CD14-positive monocyte (primary cell): ENCODE results near the gene KCNJ11. TPM values are rescaled to one million over a fixed set of nuclear protein-coding genes. Genes with fewer than 3 reads are reported as not detected.

Experiments used
- DNase-seq, 3 donors: peaks; one replicate each; pipeline ENCODE4 v3.0.0-alpha.2; 2011 to 2022
- H2AFZ ChIP-seq: 2 replicates; pipeline ENCODE4 v1.6.0; 2012; ENCODE audit warnings: mild to moderate bottlenecking, low read depth, low read length, inconsistent platforms; ENCODE audit not compliant: insufficient read depth, poor library complexity, severe bottlenecking
- H3K27ac ChIP-seq, 2 donors: 1 replicate in 1 of 2; 2 replicates in 1 of 2; pipeline ENCODE4 v1.5.1; 2012 to 2013; ENCODE audit warnings: low read length in 2 of 2, control low read depth in 1 of 2, inconsistent platforms in 1 of 2, low read depth in 1 of 2, mild to moderate bottlenecking in 1 of 2
- H3K27me3 ChIP-seq, 2 donors: one replicate each; pipeline versions ENCODE4 v1.6.0 to v1.6.1; 2011 to 2013; ENCODE audit warnings: low read length in 2 of 2; ENCODE audit not compliant: control insufficient read depth in 2 of 2, insufficient read depth in 2 of 2
- H3K36me3 ChIP-seq, 2 donors: replicated peaks in 1 of 2; 1 replicate in 1 of 2; 2 replicates in 1 of 2; pipeline versions ENCODE4 v1.5.1 to v1.6.1; 2012 to 2013; ENCODE audit warnings: low read length in 2 of 2, control low read depth in 1 of 2, inconsistent platforms in 1 of 2, mild to moderate bottlenecking in 1 of 2; ENCODE audit not compliant: insufficient read depth in 2 of 2, control insufficient read depth in 1 of 2
- H3K4me1 ChIP-seq, 2 donors: 1 replicate in 1 of 2; 2 replicates in 1 of 2; pipeline versions ENCODE4 v1.5.1 to v1.6.1; 2012 to 2013; ENCODE audit warnings: low read length in 2 of 2, control low read depth in 1 of 2, inconsistent platforms in 1 of 2, mild to moderate bottlenecking in 1 of 2, moderate library complexity in 1 of 2; ENCODE audit not compliant: insufficient read depth in 2 of 2, control insufficient read depth in 1 of 2
- H3K4me2 ChIP-seq: replicated peaks from 2 replicates; pipeline ENCODE3; 2012; ENCODE audit warnings: low read length, moderate library complexity, mild to moderate bottlenecking; ENCODE audit not compliant: poor library complexity, severe bottlenecking; ENCODE audit errors: extremely low read depth
- H3K4me3 ChIP-seq, 3 experiments: fragments of 200-600 bp in 1 of 3; sonication (generic) in 1 of 3; replicated peaks in 1 of 3; 1 replicate in 2 of 3; 2 replicates in 1 of 3; pipeline ENCODE4 v1.5.1; 2011 to 2013; ENCODE audit warnings: low read length in 3 of 3, mild to moderate bottlenecking in 3 of 3, control low read depth in 2 of 3, low read depth in 2 of 3, inconsistent platforms in 1 of 3, moderate library complexity in 1 of 3
- H3K79me2 ChIP-seq: 2 replicates; pipeline ENCODE4 v1.6.0; 2012; ENCODE audit warnings: mild to moderate bottlenecking, control low read depth, inconsistent platforms, low read length, moderate library complexity; ENCODE audit not compliant: insufficient read depth
- H3K9ac ChIP-seq: 2 replicates; pipeline ENCODE4 v1.6.0; 2017; ENCODE audit warnings: low read length, mild to moderate bottlenecking; ENCODE audit not compliant: insufficient read depth, poor library complexity, severe bottlenecking
- H3K9me3 ChIP-seq, 2 donors: replicated peaks in 1 of 2; 1 replicate in 1 of 2; 2 replicates in 1 of 2; pipeline versions ENCODE4 v1.5.1 to v1.6.1; 2012 to 2013; ENCODE audit warnings: low read length in 2 of 2, control low read depth in 1 of 2; ENCODE audit not compliant: control insufficient read depth in 1 of 2, insufficient read depth in 1 of 2
- H4K20me1 ChIP-seq: 2 replicates; pipeline ENCODE4 v1.6.0; 2012; ENCODE audit warnings: mild to moderate bottlenecking, low read length, control low read depth, moderate library complexity; ENCODE audit not compliant: insufficient read depth
- H3K27ac Mint-ChIP-seq, 7 donors: one replicate each; pipeline ENCODE4 v1.8.0; 2020; ENCODE audit warnings: mild to moderate bottlenecking in 7 of 7, mixed read lengths in 7 of 7, moderate library complexity in 6 of 7, inconsistent platforms in 2 of 7
- H3K27me3 Mint-ChIP-seq, 3 donors: one replicate each; pipeline ENCODE4 v1.8.0; 2021 to 2022; ENCODE audit warnings: low read depth in 3 of 3, mild to moderate bottlenecking in 3 of 3, mixed read lengths in 3 of 3, moderate library complexity in 3 of 3, inconsistent platforms in 1 of 3
- H3K36me3 Mint-ChIP-seq, 2 donors: one replicate each; pipeline ENCODE4 v1.8.0; 2020; ENCODE audit warnings: mixed read lengths in 2 of 2, inconsistent platforms in 1 of 2, mild to moderate bottlenecking in 1 of 2
- H3K4me1 Mint-ChIP-seq: one replicate; pipeline ENCODE4 v1.8.0; 2020; ENCODE audit warnings: mild to moderate bottlenecking, mixed read lengths
- H3K4me3 Mint-ChIP-seq, 2 donors: one replicate each; pipeline ENCODE4 v1.8.0; 2020; ENCODE audit warnings: mild to moderate bottlenecking in 2 of 2, mixed read lengths in 2 of 2, moderate library complexity in 1 of 2
- H3K9me3 Mint-ChIP-seq, 7 donors: one replicate each; pipeline ENCODE4 v1.8.0; 2020 to 2022; ENCODE audit warnings: mixed read lengths in 7 of 7, mild to moderate bottlenecking in 6 of 7, moderate library complexity in 6 of 7, inconsistent platforms in 2 of 7
- WGBS: methylation state at CpG from one replicate; pipeline ENCODE4 v1.1.5; 2013; ENCODE audit warnings: missing lambda C conversion rate; ENCODE audit not compliant: insufficient coverage; 5-methylcytosine and 5-hydroxymethylcytosine counted together
- intact Hi-C, 2 donors: fragments of 100-400 bp; cut with micrococcal nuclease; formaldehyde crosslinking; loops; one replicate each; pipeline versions ENCODE4 v1.15.0 to v1.15.1; 2023
- polyA plus RNA-seq, 3 donors: library from polyadenylated mRNA; depleted of rRNA in 1 of 3; unstranded in 2 of 3; stranded (reverse) in 1 of 3; fragments of 300-500 nt in 2 of 3; fragments of >200 nt in 1 of 3; fragmentation: Illumina TruSeq in 2 of 3; gene quantifications; 1 replicate in 2 of 3; 2 replicates in 1 of 3; pipeline ENCODE4 v1.2.3, GENCODE V29; 2012 to 2021
- TF ChIP-seq, protein P1 (sequence below): fragments of 200-600 bp; IDR thresholded peaks from one replicate; pipeline ENCODE4 v1.8.0; 2022; ENCODE audit warnings: antibody characterized with exemption, mild to moderate bottlenecking

KCNJ11 gene
- polyA plus RNA-seq, 3 donors: 0.09 TPM; not detected in 2

DNA sequence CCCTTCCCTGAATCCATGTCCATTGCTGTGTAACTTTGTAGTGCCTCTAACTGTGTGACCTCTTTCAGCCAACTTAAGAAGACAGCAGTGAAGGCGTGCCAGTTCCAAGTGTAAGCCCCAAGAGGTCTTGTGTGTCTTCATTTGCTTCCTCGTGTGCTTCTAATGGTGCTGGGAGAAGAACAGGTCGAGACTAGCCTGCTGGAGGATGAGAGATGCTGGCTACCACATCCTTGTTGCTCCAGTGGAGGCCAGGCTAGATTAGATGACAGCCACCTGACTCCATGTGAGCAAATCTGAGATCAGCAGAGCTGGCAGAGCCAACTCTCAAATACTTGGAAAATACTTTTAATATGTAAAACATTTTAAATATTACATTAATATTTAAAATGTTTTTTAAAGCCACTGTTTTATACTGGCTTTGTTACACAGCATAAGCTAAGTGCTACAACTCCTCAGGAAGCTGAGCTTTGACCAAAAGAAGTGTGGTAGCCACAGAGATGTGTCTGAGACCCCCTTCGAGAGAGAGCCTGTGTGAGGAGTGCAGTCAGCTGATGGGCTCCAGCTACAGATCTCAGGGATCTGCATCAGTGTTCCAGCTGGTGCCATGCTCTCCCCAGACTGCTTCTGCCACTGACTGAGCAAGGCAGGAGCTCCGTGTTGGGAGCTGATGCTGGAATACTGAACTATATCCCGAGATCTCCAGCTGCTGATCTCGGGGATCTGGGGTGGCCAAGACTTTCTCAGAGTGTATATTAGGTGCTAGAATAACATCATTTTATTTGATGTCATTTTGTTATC is 8.9 kb downstream of the KCNJ11 start:
- DNase-seq: no peak
- Histone ChIP-seq H3K9ac (no peak overlapping the region), H3K79me2 (no peaks in the 10 kb centered on the region), H3K9me3 (peaks cover 0 to 8% of the 10 kb centered on the region in 2 donors), H2AFZ (no peak overlapping the region), H3K27me3 (no peaks in the 10 kb centered on the region), H3K4me3 (no peak overlapping the region), H4K20me1 (no peaks in the 10 kb centered on the region), H3K4me2 (no peak overlapping the region), H3K27ac (no peak overlapping the region), H3K36me3 (no peaks in the 10 kb centered on the region), H3K4me1 (peaks cover 0 to 11% of the 10 kb centered on the region in 2 donors)
- 93% methylated on average over 4 of the region's 7 CpGs for WGBS
- TF ChIP-seq, protein P1, sequence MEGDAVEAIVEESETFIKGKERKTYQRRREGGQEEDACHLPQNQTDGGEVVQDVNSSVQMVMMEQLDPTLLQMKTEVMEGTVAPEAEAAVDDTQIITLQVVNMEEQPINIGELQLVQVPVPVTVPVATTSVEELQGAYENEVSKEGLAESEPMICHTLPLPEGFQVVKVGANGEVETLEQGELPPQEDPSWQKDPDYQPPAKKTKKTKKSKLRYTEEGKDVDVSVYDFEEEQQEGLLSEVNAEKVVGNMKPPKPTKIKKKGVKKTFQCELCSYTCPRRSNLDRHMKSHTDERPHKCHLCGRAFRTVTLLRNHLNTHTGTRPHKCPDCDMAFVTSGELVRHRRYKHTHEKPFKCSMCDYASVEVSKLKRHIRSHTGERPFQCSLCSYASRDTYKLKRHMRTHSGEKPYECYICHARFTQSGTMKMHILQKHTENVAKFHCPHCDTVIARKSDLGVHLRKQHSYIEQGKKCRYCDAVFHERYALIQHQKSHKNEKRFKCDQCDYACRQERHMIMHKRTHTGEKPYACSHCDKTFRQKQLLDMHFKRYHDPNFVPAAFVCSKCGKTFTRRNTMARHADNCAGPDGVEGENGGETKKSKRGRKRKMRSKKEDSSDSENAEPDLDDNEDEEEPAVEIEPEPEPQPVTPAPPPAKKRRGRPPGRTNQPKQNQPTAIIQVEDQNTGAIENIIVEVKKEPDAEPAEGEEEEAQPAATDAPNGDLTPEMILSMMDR: no peak
- Mint-ChIP-seq H3K4me3 (no peak overlapping the region), H3K4me1 (peaks cover 9% of the 10 kb centered on the region), H3K36me3 (peaks cover 2 to 6% of the 10 kb centered on the region in 2 donors), H3K27ac (no peak overlapping the region), H3K9me3 (peaks cover 0 to 28% (median 4%) of the 10 kb centered on the region in 7 donors), H3K27me3 (peaks cover 0 to 2% (median 2%) of the 10 kb centered on the region in 3 donors)
- intact Hi-C loops: loop anchor here in 1 of 2 donors (5.0 kb wide), 1 partner anchor 123 kb away; no protein-coding TSS in a partner anchor

DNA sequence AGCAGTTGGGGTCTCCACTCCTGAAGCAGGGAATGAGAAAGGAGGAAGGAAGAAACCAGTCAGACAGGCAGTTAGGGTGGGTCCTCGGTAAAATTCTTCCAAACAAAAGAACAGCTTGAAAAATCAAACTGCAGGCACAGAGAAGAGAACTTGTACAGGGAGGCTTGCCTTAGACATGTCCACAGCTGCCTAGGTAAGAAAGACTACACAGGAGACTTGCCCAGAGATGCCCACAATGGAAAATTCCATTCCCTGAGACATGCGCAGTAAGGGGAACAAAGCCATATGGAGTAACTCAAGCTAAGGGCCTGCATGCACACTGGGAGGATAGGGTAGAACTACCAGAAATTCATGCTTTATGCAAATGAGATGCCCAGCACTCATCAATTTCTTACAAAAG is 9.8 kb downstream of the KCNJ11 start:
- no peak for DNase-seq
- Histone ChIP-seq H3K4me3 (no peak overlapping the region), H3K4me2 (no peak overlapping the region), H3K27ac (no peak overlapping the region), H4K20me1 (no peaks in the 10 kb centered on the region), H3K36me3 (peaks cover 0 to 4% of the 10 kb centered on the region in 2 donors), H3K4me1 (peaks cover 0 to 8% of the 10 kb centered on the region in 2 donors), H2AFZ (no peak overlapping the region), H3K79me2 (no peaks in the 10 kb centered on the region), H3K9me3 (peaks cover 7 to 15% of the 10 kb centered on the region in 2 donors), H3K27me3 (no peaks in the 10 kb centered on the region), H3K9ac (no peak overlapping the region)
- peaks cover 7% of the 10 kb centered on the region for H3K4me1 Mint-ChIP-seq
- H3K27ac Mint-ChIP-seq: no peak overlapping the region
- H3K27me3 Mint-ChIP-seq: peaks cover 0 to 2% (median 2%) of the 10 kb centered on the region in 3 donors
- peaks cover 4 to 37% (median 10%) of the 10 kb centered on the region in 7 donors for H3K9me3 Mint-ChIP-seq
- H3K36me3 Mint-ChIP-seq: peaks cover 4 to 8% of the 10 kb centered on the region in 2 donors
- WGBS: 67% methylated on average over 1 of the region's 2 CpGs
- TF ChIP-seq, protein P1: no peak
- intact Hi-C loops: no loop called here
- H3K4me3 Mint-ChIP-seq: no peak overlapping the region
